IMR-90 (cell line): ENCODE results near the gene SKP2. TPM values are rescaled to one million over a fixed set of nuclear protein-coding genes. Genes with fewer than 3 reads are reported as not detected.

Experiments used
- ATAC-seq: fragments of 200-7000 bp; cut with Tn5 transposase; 2 replicates; pipeline ENCODE4 v1.9.1; 2020; ENCODE audit warnings: low read depth, mild to moderate bottlenecking, moderate library complexity
- BruUV-seq: library from RNA; stranded (reverse); fragments of 400-500 nt; replicated peaks from 2 replicates; lab custom pipeline; 2021; lab: Mats Ljungman, UMichigan
- CTCF ChIA-PET: fragments of 300-600 bp; formaldehyde crosslinking; extraction: SDS; loops from one replicate; lab custom pipeline; 2021; ENCODE audit warnings: antibody characterized with exemption; lab: Yijun Ruan, JAX
- POLR2A ChIA-PET: fragments of 300-600 bp; sonication (Branson Sonifier 250); formaldehyde crosslinking; loops from one replicate; lab custom pipeline; 2022; ENCODE audit warnings: antibody characterized with exemption; ENCODE audit not compliant: unreplicated experiment; lab: Charles Lee
- DNase-seq: peaks from one replicate; pipeline ENCODE4 v3.0.0; 2013
- H2AFZ ChIP-seq: replicated peaks from 2 replicates; pipeline ENCODE3; 2013; ENCODE audit warnings: low read length, mild to moderate bottlenecking; ENCODE audit not compliant: poor library complexity
- H2AK5ac ChIP-seq: 2 replicates; pipeline ENCODE4 v1.6.1; 2013; ENCODE audit warnings: low read depth, low read length, inconsistent platforms
- H2AK9ac ChIP-seq: replicated peaks from 2 replicates; pipeline ENCODE3; 2013; ENCODE audit warnings: mild to moderate bottlenecking, low read depth, low read length, moderate library complexity; ENCODE audit not compliant: poor library complexity
- H2BK120ac ChIP-seq: 2 replicates; pipeline ENCODE4 v1.6.1; 2013; ENCODE audit warnings: low read depth, low read length, inconsistent platforms
- H2BK15ac ChIP-seq: 3 replicates; pipeline ENCODE4 v1.6.1; 2013; ENCODE audit warnings: low read depth, low read length, inconsistent platforms
- H2BK20ac ChIP-seq: 2 replicates; pipeline ENCODE4 v1.6.1; 2013; ENCODE audit warnings: low read depth, mild to moderate bottlenecking, inconsistent platforms, low read length, moderate library complexity
- H2BK5ac ChIP-seq: 2 replicates; pipeline ENCODE4 v1.6.1; 2013; ENCODE audit warnings: mild to moderate bottlenecking, low read depth, low read length, inconsistent platforms; ENCODE audit not compliant: poor library complexity, severe bottlenecking
- H3K14ac ChIP-seq: replicated peaks from 2 replicates; pipeline ENCODE4 v1.6.1; 2013; ENCODE audit warnings: low read depth, low read length, inconsistent platforms
- H3K18ac ChIP-seq: 2 replicates; pipeline ENCODE4 v1.6.1; 2013; ENCODE audit warnings: low read depth, low read length, control low read depth
- H3K23ac ChIP-seq: 2 replicates; pipeline ENCODE4 v1.6.1; 2013; ENCODE audit warnings: low read depth, low read length, inconsistent platforms
- H3K27ac ChIP-seq: 2 replicates; pipeline ENCODE4 v1.5.1; 2013; ENCODE audit warnings: mild to moderate bottlenecking, control low read depth, low read length; ENCODE audit not compliant: insufficient read depth
- H3K27me3 ChIP-seq: 2 replicates; pipeline ENCODE4 v1.6.1; 2013; ENCODE audit warnings: low read length; ENCODE audit not compliant: control insufficient read depth, insufficient read depth
- H3K36me3 ChIP-seq: 2 replicates; pipeline ENCODE4 v1.6.1; 2013; ENCODE audit warnings: low read length, mixed read lengths; ENCODE audit not compliant: control insufficient read depth, insufficient read depth
- H3K4ac ChIP-seq: 2 replicates; pipeline ENCODE4 v1.6.1; 2013; ENCODE audit warnings: low read depth, low read length, inconsistent platforms
- H3K4me1 ChIP-seq: 2 replicates; pipeline ENCODE4 v1.6.1; 2013; ENCODE audit warnings: low read length, mixed read lengths; ENCODE audit not compliant: control insufficient read depth, insufficient read depth
- H3K4me2 ChIP-seq: 2 replicates; pipeline ENCODE4 v1.6.1; 2013; ENCODE audit warnings: low read depth, mild to moderate bottlenecking, control low read depth, low read length, moderate library complexity
- H3K4me3 ChIP-seq: 2 replicates; pipeline ENCODE4 v1.5.1; 2013; ENCODE audit warnings: low read depth, mild to moderate bottlenecking, control low read depth, low read length, moderate library complexity; ENCODE audit not compliant: insufficient read depth
- H3K56ac ChIP-seq: 2 replicates; pipeline ENCODE4 v1.6.1; 2013; ENCODE audit warnings: low read length, inconsistent platforms; ENCODE audit not compliant: insufficient read depth; ENCODE audit errors: extremely low read depth
- H3K79me1 ChIP-seq, 2 experiments: 2 replicates each; pipeline ENCODE4 v1.6.1; 2013; ENCODE audit warnings: low read length in 2 of 2, inconsistent platforms in 1 of 2, low read depth in 1 of 2
- H3K9ac ChIP-seq: 2 replicates; pipeline ENCODE4 v1.6.1; 2013; ENCODE audit warnings: low read depth, low read length, control low read depth
- H3K9me1 ChIP-seq: 2 replicates; pipeline ENCODE4 v1.6.1; 2013; ENCODE audit warnings: low read length, inconsistent platforms; ENCODE audit not compliant: insufficient read depth
- H3K9me3 ChIP-seq: 2 replicates; pipeline ENCODE4 v1.6.1; 2013; ENCODE audit warnings: low read length; ENCODE audit not compliant: control insufficient read depth, insufficient read depth
- H4K20me1 ChIP-seq: 2 replicates; pipeline ENCODE4 v1.6.1; 2013; ENCODE audit warnings: low read length, inconsistent platforms; ENCODE audit not compliant: insufficient read depth
- H4K5ac ChIP-seq: 2 replicates; pipeline ENCODE4 v1.6.1; 2013; ENCODE audit warnings: mild to moderate bottlenecking, low read depth, low read length, control low read depth
- H4K8ac ChIP-seq, 2 experiments: 2 replicates each; pipeline ENCODE4 v1.6.1; 2013; ENCODE audit warnings: low read depth in 2 of 2, low read length in 2 of 2, control low read depth in 1 of 2, inconsistent platforms in 1 of 2
- H4K91ac ChIP-seq: 2 replicates; pipeline ENCODE4 v1.6.1; 2013; ENCODE audit warnings: low read depth, low read length, inconsistent platforms; ENCODE audit not compliant: insufficient read depth
- BHLHE40 ChIP-seq: fragments of 150-350 bp; IDR thresholded peaks from 2 replicates; pipeline ENCODE4 v1.6.1; 2016; ENCODE audit warnings: mild to moderate bottlenecking, low read depth, low read length
- CEBPB ChIP-seq: IDR thresholded peaks from 2 replicates; pipeline ENCODE4 v1.6.1; 2012; ENCODE audit warnings: low read depth, low read length, improper control_type of control experiment
- MAFK ChIP-seq: IDR thresholded peaks from 2 replicates; pipeline ENCODE4 v1.6.1; 2012; ENCODE audit warnings: low read depth, low read length, improper control_type of control experiment
- MAZ ChIP-seq: IDR thresholded peaks from 2 replicates; pipeline ENCODE4 v1.6.1; 2012; ENCODE audit warnings: low read depth, mild to moderate bottlenecking, low read length, improper control_type of control experiment, moderate library complexity, borderline replicate concordance
- MXI1 ChIP-seq: IDR thresholded peaks from 2 replicates; pipeline ENCODE4 v1.6.1; 2012; ENCODE audit warnings: low read depth, mild to moderate bottlenecking, low read length, moderate library complexity, borderline replicate concordance
- RAD21 ChIP-seq: IDR thresholded peaks from 2 replicates; pipeline ENCODE4 v1.6.1; 2012; ENCODE audit warnings: low read length, improper control_type of control experiment
- RFX5 ChIP-seq: IDR thresholded peaks from 2 replicates; pipeline ENCODE4 v1.8.0; 2012; ENCODE audit warnings: low read depth, mild to moderate bottlenecking, low read length, moderate library complexity
- SMC3 ChIP-seq: fragments of 150-350 bp; IDR thresholded peaks from 2 replicates; pipeline ENCODE4 v1.6.1; 2016; ENCODE audit warnings: low read depth, mild to moderate bottlenecking, antibody characterized with exemption, low read length, moderate library complexity
- WGBS, 2 experiments: methylation state at CpG; one replicate each; pipeline versions ENCODE4 v1.1.5 to v1.1.7; 2013; ENCODE audit warnings: missing lambda C conversion rate in 2 of 2; ENCODE audit not compliant: insufficient read length in 1 of 2; ENCODE audit errors: extremely low coverage in 2 of 2; 5-methylcytosine and 5-hydroxymethylcytosine counted together
- dilution Hi-C: fragments of 300-500 bp; cut with HindIII; formaldehyde crosslinking; loops from one replicate; pipeline ENCODE4 v1.14.3; 2018; ENCODE audit warnings: low sequenced_read_pairs; ENCODE audit not compliant: unreplicated experiment
- in situ Hi-C: fragments of 300-500 bp; cut with MboI; formaldehyde crosslinking; loops from 3 replicates; pipeline ENCODE4 v1.14.3; 2019; ENCODE audit warnings: low sequenced_read_pairs, inconsistent platforms, mixed read lengths
- intact Hi-C: fragments of 100-400 bp; cut with micrococcal nuclease; formaldehyde crosslinking; loops from 2 replicates; pipeline ENCODE4 v1.10.0; 2022
- polyA plus RNA-seq, 3 experiments: library from polyadenylated mRNA; depleted of rRNA; stranded (reverse); fragments of >200 nt; gene quantifications; 2 replicates each; pipeline ENCODE4 v1.2.3, GENCODE V29; 2012; ENCODE audit warnings: low replicate concordance in 1 of 3
- total RNA-seq: library from RNA; depleted of rRNA; stranded (reverse); fragments of >200 nt; gene quantifications from 2 replicates; pipeline ENCODE4 v1.2.3, GENCODE V29; 2012
- TF ChIP-seq, protein P1 (sequence below): fragments of 150-350 bp; IDR thresholded peaks from 2 replicates; pipeline ENCODE4 v1.6.1; 2017; ENCODE audit warnings: mild to moderate bottlenecking, antibody characterized with exemption, low read length, low read depth
- TF ChIP-seq, protein P2 (sequence below): conservative IDR thresholded peaks from 2 replicates; pipeline ENCODE4 v1.5.1; 2012; ENCODE audit warnings: mild to moderate bottlenecking, low read depth, low read length, improper control_type of control experiment
- TF ChIP-seq, protein P3 (sequence below): fragments of 150-350 bp; IDR thresholded peaks from 2 replicates; pipeline ENCODE4 v1.6.1; 2016; ENCODE audit warnings: low read depth, mild to moderate bottlenecking, low read length, moderate library complexity, borderline replicate concordance

Gene SKP2
- total and polyA plus RNA-seq, 2 of the 4 experiments (the other 2 are of a cell fraction) = 23.3 to 92.1 TPM

DNA sequence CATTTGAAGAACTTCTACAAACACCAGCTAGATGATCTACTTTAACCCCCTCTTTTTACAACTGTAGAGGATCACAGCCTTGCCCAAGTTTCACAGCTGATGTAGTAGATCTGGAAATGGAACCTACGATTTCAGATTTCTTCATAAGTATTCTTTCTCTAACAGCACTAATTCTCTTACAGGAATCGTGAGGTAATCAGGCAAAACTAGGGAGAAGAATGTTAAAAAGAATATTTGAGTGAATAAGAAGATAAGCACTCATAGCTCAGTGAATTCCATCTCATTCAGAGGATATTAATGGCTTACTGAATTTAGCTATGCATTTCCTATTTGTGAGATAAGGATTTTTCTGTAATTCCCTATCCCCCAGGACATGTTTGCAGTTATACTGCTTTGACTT, 47.7 kb downstream of the SKP2 start:
- H3K9ac ChIP-seq = no peak overlapping the region
- H3K79me1 ChIP-seq = no peaks in the 10 kb centered on the region
- no peak overlapping the region for H2AFZ ChIP-seq
- H2AK5ac ChIP-seq = no peak overlapping the region
- ATAC-seq (peak; percentile 56), DNase-seq (peak; percentile 50)
- no peaks in the 10 kb centered on the region for H3K9me1 ChIP-seq
- no TSS peak for BruUV-seq
- no peaks in the 10 kb centered on the region for H3K9me3 ChIP-seq
- H3K27me3 ChIP-seq = no peaks in the 10 kb centered on the region
- intact Hi-C loops = no loop called here
- no peak overlapping the region for H2BK120ac ChIP-seq
- ChIA-PET CTCF (interaction anchor here (1.2 to 1.8 kb wide), 2 partner anchors 21 to 65 kb away, joined by 3 to 4 read pairs; no protein-coding TSS in a partner anchor), POLR2A (no interaction called here)
- no peak overlapping the region for H2BK15ac ChIP-seq
- in situ Hi-C loops = no loop called here
- no peak overlapping the region for H3K56ac ChIP-seq
- no CpG with 5 or more reads among the region's 2 CpGs for WGBS, 2 experiments
- H3K4ac ChIP-seq = no peak overlapping the region
- H4K20me1 ChIP-seq = no peaks in the 10 kb centered on the region
- H3K23ac ChIP-seq = no peak overlapping the region
- H2AK9ac ChIP-seq = no peak overlapping the region
- no peak overlapping the region for H4K91ac ChIP-seq
- no peak overlapping the region for H4K8ac ChIP-seq
- dilution Hi-C loops = no loop called here
- H3K4me2 ChIP-seq = no peak overlapping the region
- no peak overlapping the region for H3K27ac ChIP-seq
- H3K18ac ChIP-seq = no peak overlapping the region
- TF ChIP-seq SMC3 = no peak
- no peak for TF ChIP-seq BHLHE40
- TF ChIP-seq MAFK = no peak
- no peak for TF ChIP-seq MAZ
- TF ChIP-seq, protein P1, sequence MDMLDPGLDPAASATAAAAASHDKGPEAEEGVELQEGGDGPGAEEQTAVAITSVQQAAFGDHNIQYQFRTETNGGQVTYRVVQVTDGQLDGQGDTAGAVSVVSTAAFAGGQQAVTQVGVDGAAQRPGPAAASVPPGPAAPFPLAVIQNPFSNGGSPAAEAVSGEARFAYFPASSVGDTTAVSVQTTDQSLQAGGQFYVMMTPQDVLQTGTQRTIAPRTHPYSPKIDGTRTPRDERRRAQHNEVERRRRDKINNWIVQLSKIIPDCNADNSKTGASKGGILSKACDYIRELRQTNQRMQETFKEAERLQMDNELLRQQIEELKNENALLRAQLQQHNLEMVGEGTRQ = no peak
- TF ChIP-seq CEBPB = no peak
- no peak for TF ChIP-seq RFX5
- TF ChIP-seq, protein P2, sequence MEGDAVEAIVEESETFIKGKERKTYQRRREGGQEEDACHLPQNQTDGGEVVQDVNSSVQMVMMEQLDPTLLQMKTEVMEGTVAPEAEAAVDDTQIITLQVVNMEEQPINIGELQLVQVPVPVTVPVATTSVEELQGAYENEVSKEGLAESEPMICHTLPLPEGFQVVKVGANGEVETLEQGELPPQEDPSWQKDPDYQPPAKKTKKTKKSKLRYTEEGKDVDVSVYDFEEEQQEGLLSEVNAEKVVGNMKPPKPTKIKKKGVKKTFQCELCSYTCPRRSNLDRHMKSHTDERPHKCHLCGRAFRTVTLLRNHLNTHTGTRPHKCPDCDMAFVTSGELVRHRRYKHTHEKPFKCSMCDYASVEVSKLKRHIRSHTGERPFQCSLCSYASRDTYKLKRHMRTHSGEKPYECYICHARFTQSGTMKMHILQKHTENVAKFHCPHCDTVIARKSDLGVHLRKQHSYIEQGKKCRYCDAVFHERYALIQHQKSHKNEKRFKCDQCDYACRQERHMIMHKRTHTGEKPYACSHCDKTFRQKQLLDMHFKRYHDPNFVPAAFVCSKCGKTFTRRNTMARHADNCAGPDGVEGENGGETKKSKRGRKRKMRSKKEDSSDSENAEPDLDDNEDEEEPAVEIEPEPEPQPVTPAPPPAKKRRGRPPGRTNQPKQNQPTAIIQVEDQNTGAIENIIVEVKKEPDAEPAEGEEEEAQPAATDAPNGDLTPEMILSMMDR = no peak
- TF ChIP-seq, protein P3, sequence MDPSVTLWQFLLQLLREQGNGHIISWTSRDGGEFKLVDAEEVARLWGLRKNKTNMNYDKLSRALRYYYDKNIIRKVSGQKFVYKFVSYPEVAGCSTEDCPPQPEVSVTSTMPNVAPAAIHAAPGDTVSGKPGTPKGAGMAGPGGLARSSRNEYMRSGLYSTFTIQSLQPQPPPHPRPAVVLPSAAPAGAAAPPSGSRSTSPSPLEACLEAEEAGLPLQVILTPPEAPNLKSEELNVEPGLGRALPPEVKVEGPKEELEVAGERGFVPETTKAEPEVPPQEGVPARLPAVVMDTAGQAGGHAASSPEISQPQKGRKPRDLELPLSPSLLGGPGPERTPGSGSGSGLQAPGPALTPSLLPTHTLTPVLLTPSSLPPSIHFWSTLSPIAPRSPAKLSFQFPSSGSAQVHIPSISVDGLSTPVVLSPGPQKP = no peak
- no peak for TF ChIP-seq MXI1
- no peak for TF ChIP-seq RAD21
- no peak overlapping the region for H3K4me3 ChIP-seq
- peak overlapping the region; percentile 62 for H2BK5ac ChIP-seq
- no peak overlapping the region for H4K5ac ChIP-seq
- H3K36me3 ChIP-seq = peaks cover 6% of the 10 kb centered on the region
- no peak overlapping the region for H3K14ac ChIP-seq
- H3K4me1 ChIP-seq = peaks cover 2% of the 10 kb centered on the region
- H2BK20ac ChIP-seq = no peak overlapping the region
